Body of pancreas (tissue), 4 donors: ENCODE measurements around the gene DAZAP1.

ENCODE experiments used
- POLR2A ChIP-seq, 3 donors: fragments of 450-650 bp; IDR thresholded peaks; one replicate each; pipeline ENCODE4 v1.6.1; 2016; ENCODE audit warnings: antibody characterized with exemption in 3 of 3, mild to moderate bottlenecking in 2 of 3
- TF ChIP-seq, protein P1 (sequence below), 7 experiments: fragments of 450-650 bp in 4 of 7; fragments of 200-600 bp in 3 of 7; sonication (generic) in 3 of 7; IDR thresholded peaks; one replicate each; pipeline ENCODE4 v1.5.1; 2016 to 2019; ENCODE audit warnings: antibody characterized with exemption in 7 of 7

GRCh38 chr19:1466461-1467214 is 59.3 kb downstream of the DAZAP1 start:
- TF ChIP-seq, protein P1, sequence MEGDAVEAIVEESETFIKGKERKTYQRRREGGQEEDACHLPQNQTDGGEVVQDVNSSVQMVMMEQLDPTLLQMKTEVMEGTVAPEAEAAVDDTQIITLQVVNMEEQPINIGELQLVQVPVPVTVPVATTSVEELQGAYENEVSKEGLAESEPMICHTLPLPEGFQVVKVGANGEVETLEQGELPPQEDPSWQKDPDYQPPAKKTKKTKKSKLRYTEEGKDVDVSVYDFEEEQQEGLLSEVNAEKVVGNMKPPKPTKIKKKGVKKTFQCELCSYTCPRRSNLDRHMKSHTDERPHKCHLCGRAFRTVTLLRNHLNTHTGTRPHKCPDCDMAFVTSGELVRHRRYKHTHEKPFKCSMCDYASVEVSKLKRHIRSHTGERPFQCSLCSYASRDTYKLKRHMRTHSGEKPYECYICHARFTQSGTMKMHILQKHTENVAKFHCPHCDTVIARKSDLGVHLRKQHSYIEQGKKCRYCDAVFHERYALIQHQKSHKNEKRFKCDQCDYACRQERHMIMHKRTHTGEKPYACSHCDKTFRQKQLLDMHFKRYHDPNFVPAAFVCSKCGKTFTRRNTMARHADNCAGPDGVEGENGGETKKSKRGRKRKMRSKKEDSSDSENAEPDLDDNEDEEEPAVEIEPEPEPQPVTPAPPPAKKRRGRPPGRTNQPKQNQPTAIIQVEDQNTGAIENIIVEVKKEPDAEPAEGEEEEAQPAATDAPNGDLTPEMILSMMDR (IDR thresholded peaks at IDR 0.05), result no peak
- no peak for TF ChIP-seq POLR2A (IDR thresholded peaks at IDR 0.05)
